K562 (cell line): ENCODE results near the gene BPNT1. TPM values are rescaled to one million over a fixed set of nuclear protein-coding genes. Genes with fewer than 3 reads are reported as not detected.
A peak's percentile ranks its signal among the peaks of the same experiment; 100 is the strongest.

Experiments
- BDP1 ChIP-seq: IDR thresholded peaks from 3 replicates; pipeline ENCODE4 v1.6.1; 2011; ENCODE audit not compliant: insufficient read length, insufficient read depth
- ELF4 ChIP-seq: fragments of 450-650 bp; formaldehyde crosslinking; IDR thresholded peaks from 2 replicates; pipeline ENCODE4 v1.4.0; 2022; ENCODE audit warnings: missing genetic modification characterization
- EP400 ChIP-seq: fragments of 450-650 bp; IDR thresholded peaks from 2 replicates; pipeline ENCODE4 v1.6.1; 2017; ENCODE audit warnings: antibody characterized with exemption, mild to moderate bottlenecking, moderate library complexity
- FOSL1 ChIP-seq: fragments of 200-800 bp; sonication (Bioruptor generic); conservative IDR thresholded peaks from 2 replicates; pipeline ENCODE4 v1.6.1; 2016; ENCODE audit warnings: missing genetic modification characterization, missing compliant biosample characterization
- HDAC1 ChIP-seq, 2 experiments: fragments of 450-650 bp; IDR thresholded peaks; 2 replicates each; pipeline ENCODE4 v1.6.1; 2016 to 2017; ENCODE audit warnings: inconsistent platforms in 1 of 2, mild to moderate bottlenecking in 1 of 2, moderate library complexity in 1 of 2
- HMG20B ChIP-seq: fragments of 250-450 bp; sonication (Bioruptor Pico); IDR thresholded peaks from 2 replicates; pipeline ENCODE4 v1.5.0; 2021; ENCODE audit warnings: mild to moderate bottlenecking
- KLF10 ChIP-seq: fragments of 250-450 bp; sonication (Bioruptor Pico); IDR thresholded peaks from 2 replicates; pipeline ENCODE4 v1.6.1; 2021; ENCODE audit warnings: matching md5 sums
- KLF6 ChIP-seq: fragments of 250-450 bp; sonication (Bioruptor Pico); IDR thresholded peaks from 2 replicates; pipeline ENCODE4 v1.4.0; 2020; ENCODE audit warnings: mild to moderate bottlenecking, moderate library complexity, borderline replicate concordance
- NEUROD1 ChIP-seq: fragments of 150-350 bp; IDR thresholded peaks from 2 replicates; pipeline ENCODE4 v1.6.1; 2014; ENCODE audit warnings: borderline replicate concordance, low read length, low read depth; ENCODE audit not compliant: partially characterized antibody
- NFE2 ChIP-seq: IDR thresholded peaks from 2 replicates; pipeline ENCODE4 v1.6.1; 2014; ENCODE audit warnings: antibody characterized with exemption, low read depth
- NFRKB ChIP-seq: fragments of 450-650 bp; IDR thresholded peaks from 2 replicates; pipeline ENCODE4 v1.6.1; 2016; ENCODE audit warnings: low read depth
- PTTG1 ChIP-seq: fragments of 450-650 bp; IDR thresholded peaks from 2 replicates; pipeline ENCODE4 v1.6.1; 2016; ENCODE audit warnings: low read depth, mild to moderate bottlenecking, missing genetic modification characterization, missing compliant biosample characterization
- RFX1 ChIP-seq: fragments of 450-650 bp; IDR thresholded peaks from 2 replicates; pipeline ENCODE4 v1.6.1; 2016; ENCODE audit warnings: mild to moderate bottlenecking, moderate library complexity
- SIN3B ChIP-seq: fragments of 450-650 bp; IDR thresholded peaks from 2 replicates; pipeline ENCODE4 v1.6.1; 2017; ENCODE audit warnings: low read depth, mild to moderate bottlenecking, moderate library complexity
- SMAD1 ChIP-seq: fragments of 150-350 bp; IDR thresholded peaks from 2 replicates; pipeline ENCODE4 v1.6.1; 2014; ENCODE audit warnings: low read length, low read depth; ENCODE audit not compliant: partially characterized antibody
- SP2 ChIP-seq: IDR thresholded peaks from 2 replicates; pipeline ENCODE4 v1.6.1; 2011; ENCODE audit warnings: mild to moderate bottlenecking, low read depth, low read length, moderate library complexity; ENCODE audit not compliant: poor library complexity, severe bottlenecking; ENCODE audit errors: extremely low read depth
- SRF ChIP-seq, 2 experiments: fragments of 250-450, 450-650 bp in 1 of 2; sonication (Bioruptor Pico) in 1 of 2; sonication (generic) in 1 of 2; formaldehyde crosslinking; IDR thresholded peaks; 2 replicates each; pipeline versions ENCODE4 v1.5.0 to v1.5.1; 2020 to 2022; ENCODE audit warnings: mild to moderate bottlenecking in 1 of 2, missing genetic modification reagents in 1 of 2
- TSC22D4 ChIP-seq: fragments of 450-650 bp; IDR thresholded peaks from 2 replicates; pipeline ENCODE4 v1.6.1; 2016; ENCODE audit warnings: missing genetic modification characterization, missing biosample characterization, control low read depth
- ZNF232 ChIP-seq: sonication (generic); formaldehyde crosslinking; IDR thresholded peaks from 2 replicates; pipeline ENCODE4 v1.8.0; 2022; ENCODE audit warnings: mild to moderate bottlenecking, missing genetic modification reagents
- ZNF263 ChIP-seq: sonication (generic); formaldehyde crosslinking; IDR thresholded peaks from 2 replicates; pipeline ENCODE4 v1.8.0; 2022; ENCODE audit warnings: mild to moderate bottlenecking, missing genetic modification reagents, borderline replicate concordance
- ZNF444 ChIP-seq: fragments of 250-450 bp; sonication (Bioruptor Pico); IDR thresholded peaks from 2 replicates; pipeline ENCODE4 v1.4.0; 2020; ENCODE audit warnings: mild to moderate bottlenecking, moderate library complexity
- ZNF644 ChIP-seq: fragments of 200-800 bp; sonication (Bioruptor generic); IDR thresholded peaks from 2 replicates; pipeline ENCODE4 v1.6.1; 2016; ENCODE audit warnings: low read depth, missing genetic modification characterization, missing compliant biosample characterization
- ZNF668 ChIP-seq: fragments of 250-450 bp; sonication (Bioruptor Pico); IDR thresholded peaks from 2 replicates; pipeline ENCODE4 v1.8.0; 2022; ENCODE audit warnings: mild to moderate bottlenecking, inconsistent platforms
- ZNF699 ChIP-seq: fragments of 250-450 bp; sonication (Bioruptor Pico); IDR thresholded peaks from 2 replicates; pipeline ENCODE4 v1.8.0; 2021; ENCODE audit warnings: mild to moderate bottlenecking, moderate library complexity; ENCODE audit not compliant: insufficient replicate concordance
- polyA plus RNA-seq, 8 experiments: library from polyadenylated mRNA; depleted of rRNA in 4 of 8; stranded (reverse) in 5 of 8; unstranded in 3 of 8; fragments of >200 nt; fragmentation: Nextera tagmentation in 2 of 8; fragmentation: Illumina TruSeq in 1 of 8; extraction: Ambion mirVana in 2 of 8; extraction: Trizol in 1 of 8; gene quantifications; 2 replicates each; pipeline versions ENCODE4 v1.2.1 to v1.2.3, GENCODE V29; 2011 to 2014; ENCODE audit warnings: inconsistent platforms in 1 of 8, missing spikeins in 1 of 8
- total RNA-seq, 7 experiments: library from RNA; depleted of rRNA in 6 of 7; stranded (reverse); fragments of >200 nt in 6 of 7; fragmentation: Illumina TruSeq in 2 of 7; extraction: Trizol in 2 of 7; gene quantifications; 2 replicates each; pipeline versions ENCODE4 v1.2.1 to v1.2.3, GENCODE V29; 2011 to 2021; ENCODE audit warnings: low replicate concordance in 1 of 7
- TF ChIP-seq, protein P1 (sequence below): fragments of 450-650 bp; IDR thresholded peaks from 2 replicates; pipeline ENCODE4 v1.6.1; 2016; ENCODE audit warnings: missing biosample characterization, missing genetic modification characterization
- TF ChIP-seq, protein P2 (sequence below): sonication (generic); formaldehyde crosslinking; IDR thresholded peaks from 2 replicates; pipeline ENCODE4 v1.8.1; 2023; ENCODE audit warnings: mild to moderate bottlenecking, missing genetic modification reagents, moderate library complexity
- TF ChIP-seq, protein P3 (sequence below): fragments of 250-450 bp; sonication (Bioruptor Pico); IDR thresholded peaks from 2 replicates; pipeline ENCODE4 v1.8.0; 2021; ENCODE audit warnings: mild to moderate bottlenecking, moderate library complexity

Gene BPNT1
- total and polyA plus RNA-seq, 9 of the 15 experiments (the other 6 are each of a cell fraction or from before 2014, with no cell fraction given), result 30.2 to 73.8 (median 40.5) TPM

DNA sequence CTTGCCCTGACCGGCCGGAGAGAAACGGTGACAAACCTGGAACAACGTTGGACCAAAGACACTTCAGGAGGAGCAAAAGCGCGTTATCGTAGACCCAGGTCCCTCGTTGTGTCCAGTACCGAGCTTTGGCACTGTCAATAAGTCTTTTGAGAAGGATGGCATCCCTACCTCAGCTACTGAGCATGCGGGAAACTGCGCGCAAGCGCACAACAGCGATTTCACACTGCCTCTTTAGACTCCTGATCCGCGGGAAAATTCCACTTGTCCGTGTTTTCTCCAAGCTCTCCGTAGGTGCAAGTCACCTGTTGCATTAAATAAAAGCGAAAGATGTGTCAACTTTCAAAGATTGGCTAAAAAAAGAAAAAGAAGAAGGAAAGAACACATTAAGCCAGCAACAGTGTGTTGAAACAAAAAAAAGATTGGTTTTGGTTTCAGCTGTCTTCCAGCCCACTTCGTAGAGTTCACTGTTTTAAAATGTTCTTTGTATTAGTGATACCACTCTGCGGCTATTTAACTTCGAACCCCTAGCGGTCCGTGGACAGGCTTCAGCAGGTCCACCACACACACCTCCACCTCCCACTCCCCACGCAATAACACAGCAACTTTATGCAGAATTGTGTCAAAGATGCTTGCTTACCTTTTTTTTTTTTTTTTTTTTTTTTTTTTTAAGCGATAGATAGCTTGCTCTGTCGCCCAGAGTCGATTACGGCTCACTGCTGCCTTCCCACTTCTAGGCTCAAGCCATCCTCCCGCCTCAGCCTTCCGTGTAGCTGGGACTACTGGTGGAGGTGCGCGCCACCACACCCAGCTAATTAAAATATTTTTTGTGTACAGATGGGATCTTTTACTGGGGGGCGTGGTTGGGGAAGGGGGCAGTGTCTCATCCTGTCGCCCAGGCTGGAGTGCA lies at the start of gene BPNT1 (continued):
- TF ChIP-seq, protein P1, sequence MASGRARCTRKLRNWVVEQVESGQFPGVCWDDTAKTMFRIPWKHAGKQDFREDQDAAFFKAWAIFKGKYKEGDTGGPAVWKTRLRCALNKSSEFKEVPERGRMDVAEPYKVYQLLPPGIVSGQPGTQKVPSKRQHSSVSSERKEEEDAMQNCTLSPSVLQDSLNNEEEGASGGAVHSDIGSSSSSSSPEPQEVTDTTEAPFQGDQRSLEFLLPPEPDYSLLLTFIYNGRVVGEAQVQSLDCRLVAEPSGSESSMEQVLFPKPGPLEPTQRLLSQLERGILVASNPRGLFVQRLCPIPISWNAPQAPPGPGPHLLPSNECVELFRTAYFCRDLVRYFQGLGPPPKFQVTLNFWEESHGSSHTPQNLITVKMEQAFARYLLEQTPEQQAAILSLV (tag), result no peak
- TF ChIP-seq NFRKB, result no peak
- no peak for TF ChIP-seq ZNF668 (CRISPR knock-in tag)
- no peak for TF ChIP-seq ZNF699 (CRISPR knock-in tag)
- no peak for TF ChIP-seq ELF4
- TF ChIP-seq RFX1, result no peak
- no peak for TF ChIP-seq BDP1
- TF ChIP-seq SP2, result no peak
- no peak for TF ChIP-seq KLF10 (CRISPR knock-in tag)
- TF ChIP-seq, protein P2, sequence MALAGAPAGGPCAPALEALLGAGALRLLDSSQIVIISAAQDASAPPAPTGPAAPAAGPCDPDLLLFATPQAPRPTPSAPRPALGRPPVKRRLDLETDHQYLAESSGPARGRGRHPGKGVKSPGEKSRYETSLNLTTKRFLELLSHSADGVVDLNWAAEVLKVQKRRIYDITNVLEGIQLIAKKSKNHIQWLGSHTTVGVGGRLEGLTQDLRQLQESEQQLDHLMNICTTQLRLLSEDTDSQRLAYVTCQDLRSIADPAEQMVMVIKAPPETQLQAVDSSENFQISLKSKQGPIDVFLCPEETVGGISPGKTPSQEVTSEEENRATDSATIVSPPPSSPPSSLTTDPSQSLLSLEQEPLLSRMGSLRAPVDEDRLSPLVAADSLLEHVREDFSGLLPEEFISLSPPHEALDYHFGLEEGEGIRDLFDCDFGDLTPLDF (CRISPR knock-in tag), result no peak
- TF ChIP-seq FOSL1 (tag), result no peak; the same call in 1 of the 2 replicates
- TF ChIP-seq ZNF444 (CRISPR knock-in tag), result no peak
- no peak for TF ChIP-seq KLF6
- TF ChIP-seq SIN3B, result no peak
- no peak for TF ChIP-seq SRF (CRISPR knock-in tag; IDR thresholded peaks at IDR 0.05)
- TF ChIP-seq TSC22D4 (tag), result no peak
- TF ChIP-seq SMAD1, result no peak
- no peak for TF ChIP-seq HMG20B (CRISPR knock-in tag)
- TF ChIP-seq ZNF644 (tag), result no peak
- TF ChIP-seq PTTG1 (tag), result no peak
- TF ChIP-seq ZNF263, result no peak
- TF ChIP-seq NFE2, result peak; percentile 69
- TF ChIP-seq EP400, result peak; percentile 71
- TF ChIP-seq, protein P3, sequence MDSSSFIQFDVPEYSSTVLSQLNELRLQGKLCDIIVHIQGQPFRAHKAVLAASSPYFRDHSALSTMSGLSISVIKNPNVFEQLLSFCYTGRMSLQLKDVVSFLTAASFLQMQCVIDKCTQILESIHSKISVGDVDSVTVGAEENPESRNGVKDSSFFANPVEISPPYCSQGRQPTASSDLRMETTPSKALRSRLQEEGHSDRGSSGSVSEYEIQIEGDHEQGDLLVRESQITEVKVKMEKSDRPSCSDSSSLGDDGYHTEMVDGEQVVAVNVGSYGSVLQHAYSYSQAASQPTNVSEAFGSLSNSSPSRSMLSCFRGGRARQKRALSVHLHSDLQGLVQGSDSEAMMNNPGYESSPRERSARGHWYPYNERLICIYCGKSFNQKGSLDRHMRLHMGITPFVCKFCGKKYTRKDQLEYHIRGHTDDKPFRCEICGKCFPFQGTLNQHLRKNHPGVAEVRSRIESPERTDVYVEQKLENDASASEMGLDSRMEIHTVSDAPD (CRISPR knock-in tag), result no peak
- no peak for TF ChIP-seq ZNF232 (CRISPR knock-in tag)
- TF ChIP-seq NEUROD1, result peak; percentile 98
- TF ChIP-seq HDAC1 (IDR thresholded peaks at IDR 0.05), result peak in 1 of 2 experiments; percentile 69; a peak in 2 of 4 replicates
